GM12891 (cell line): Measurements from ENCODE around the gene CLIP3.

Experiments used
- DNase-seq: peaks from one replicate; pipeline ENCODE4 v3.0.0; 2011; ENCODE audit warnings: low spot score; ENCODE audit not compliant: insufficient read length
- FAIRE-seq: peaks from 2 replicates; lab custom pipeline; 2011; peaks lifted over from hg19 to GRCh38; lab: Jason Lieb, UNC
- PAX5 ChIP-seq: IDR thresholded peaks from 2 replicates; pipeline ENCODE4 v1.6.1; 2011; ENCODE audit warnings: low read length, moderate library complexity, mild to moderate bottlenecking; ENCODE audit not compliant: insufficient read depth, severe bottlenecking
- POLR2A ChIP-seq: IDR thresholded peaks from 2 replicates; pipeline ENCODE4 v1.6.1; 2011; ENCODE audit warnings: low read depth, low read length, control low read depth
- POLR2AphosphoS5 ChIP-seq: IDR thresholded peaks from 2 replicates; pipeline ENCODE4 v1.6.1; 2011; ENCODE audit warnings: low read depth, low read length, control low read depth
- POU2F2 ChIP-seq: IDR thresholded peaks from 2 replicates; pipeline ENCODE4 v1.6.1; 2011; ENCODE audit warnings: low read depth, mild to moderate bottlenecking, control low read depth, low read length, moderate library complexity
- SPI1 ChIP-seq: IDR thresholded peaks from 2 replicates; pipeline ENCODE4 v1.6.1; 2011; ENCODE audit warnings: low read depth, low read length, control low read depth
- TAF1 ChIP-seq: IDR thresholded peaks from 2 replicates; pipeline ENCODE4 v1.6.1; 2011; ENCODE audit warnings: low read depth, low read length, control low read depth

CLIP3 gene

GRCh38 chr19:36009220-36009619 is 23.5 kb downstream of the CLIP3 start:
- FAIRE-seq = peak; percentile 76

GRCh38 chr19:36008336-36008978 is 24.2 kb downstream of the CLIP3 start, which contains the start of gene SYNE4:
TSS of gene SYNE4 (minus strand) at chr19:36008813. CDS start at chr19:36008681, 132 bp downstream.
- FAIRE-seq (no peak), DNase-seq (no peak)
- TF ChIP-seq POLR2AphosphoS5 = no peak
- no peak for TF ChIP-seq POLR2A
- no peak for TF ChIP-seq PAX5
- no peak for TF ChIP-seq POU2F2
- no peak for TF ChIP-seq TAF1
- no peak for TF ChIP-seq SPI1

More at GRCh38 chr19:36009220-36009619, 23.5 kb downstream of the CLIP3 start:
- peak; percentile 60 for DNase-seq
- TF ChIP-seq PAX5 (no peak), POLR2A (no peak), TAF1 (no peak)

GRCh38 chr19:36006955-36007354 is 25.7 kb downstream of the CLIP3 start:
- TF ChIP-seq POU2F2 (no peak), PAX5 (no peak), SPI1 (no peak), TAF1 (no peak), POLR2A (no peak), POLR2AphosphoS5 (no peak)
- no peak for DNase-seq
- FAIRE-seq = no peak

- FAIRE-seq = no peak
- DNase-seq = no peak
- TF ChIP-seq POU2F2 (no peak), POLR2AphosphoS5 (no peak), POLR2A (no peak), TAF1 (no peak), SPI1 (no peak), PAX5 (no peak)
Observed at GRCh38 chr19:36003284-36003683, 29.4 kb downstream of the CLIP3 start.

- DNase-seq (no peak), FAIRE-seq (no peak)
- TF ChIP-seq TAF1 = no peak
Observed at GRCh38 chr19:36001605-36002004, 31.1 kb downstream of the CLIP3 start.

- no peak for FAIRE-seq
- no peak for DNase-seq
- no peak for TF ChIP-seq PAX5
- TF ChIP-seq SPI1 = no peak
- no peak for TF ChIP-seq POLR2AphosphoS5
- no peak for TF ChIP-seq POLR2A
- no peak for TF ChIP-seq TAF1
- TF ChIP-seq POU2F2 = no peak
Observed at GRCh38 chr19:35996777-35997176, 35.9 kb downstream of the CLIP3 start.

- peak; percentile 98 for DNase-seq
- TF ChIP-seq POLR2A = peak; percentile 72; the same call in 1 of the 2 replicates
- TF ChIP-seq POLR2AphosphoS5 = peak; percentile 77
- peak; percentile 78 for TF ChIP-seq SPI1
- TF ChIP-seq TAF1 = peak; percentile 80
- no peak; the same call in 1 of the 2 replicates for TF ChIP-seq POU2F2
- TF ChIP-seq PAX5 = no peak
- FAIRE-seq = peak; percentile 100
Observed at GRCh38 chr19:35995048-35995993, 37.4 kb downstream of the CLIP3 start, which contains the start of gene SDHAF1. TSS of gene SDHAF1 (plus strand) at chr19:35995188. CDS start at chr19:35995275, 87 bp downstream.

GRCh38 chr19:35993923-35994598 is 38.6 kb downstream of the CLIP3 start:
- DNase-seq (peak; percentile 53), FAIRE-seq (no peak)

GRCh38 chr19:35992907-35993765 is 39.5 kb downstream of the CLIP3 start:
- no peak for TF ChIP-seq POLR2AphosphoS5
- no peak for TF ChIP-seq PAX5
- peak; percentile 69 for TF ChIP-seq SPI1
- TF ChIP-seq TAF1 = no peak
- 0 out of 2 replicates have a peak, but pooled peaks have one; percentile 16 for TF ChIP-seq POU2F2
- no peak for TF ChIP-seq POLR2A
- DNase-seq (no peak), FAIRE-seq (no peak)

More at GRCh38 chr19:35993923-35994598, 38.6 kb downstream of the CLIP3 start:
- TF ChIP-seq POLR2A = no peak
- TF ChIP-seq POLR2AphosphoS5 = no peak
